Epithelial cell of prostate (primary cell): Measurements from ENCODE around the gene CPVL.
A peak's percentile ranks its signal among the peaks of the same experiment; 100 is the strongest.

Experiments used
- DNase-seq: peaks from one replicate; pipeline ENCODE4 v3.0.0-alpha.2; 2011; ENCODE audit warnings: low read depth, low spot score
- H3K27ac ChIP-seq: fragments of 450-650 bp; 2 replicates; pipeline ENCODE4 v1.5.1; 2017; ENCODE audit warnings: mild to moderate bottlenecking

Gene CPVL

DNA sequence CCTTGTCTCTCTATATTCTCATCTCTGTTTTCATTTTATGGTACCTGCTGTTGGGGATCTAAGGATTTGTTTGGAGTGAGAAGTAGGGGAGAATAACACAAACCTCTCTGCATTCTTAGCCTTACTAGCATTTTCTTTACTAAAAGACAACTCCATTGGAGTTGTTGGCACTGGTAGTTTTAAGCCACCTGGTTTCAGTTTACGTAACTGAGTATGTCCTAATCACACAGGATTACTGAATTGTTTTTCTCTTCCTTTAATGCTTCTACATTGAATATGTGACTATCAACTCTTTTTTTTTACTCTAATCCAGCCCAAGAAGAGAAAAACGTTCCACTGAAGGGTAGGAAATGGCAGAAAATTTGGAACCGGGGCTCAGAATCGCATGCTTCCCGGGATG, 158.2 kb downstream of the CPVL start:
- no peak for DNase-seq
- H3K27ac ChIP-seq, result no peak overlapping the region

GRCh38 chr7:28986765-28987110, 159.6 kb downstream of the CPVL start:
- peak; percentile 6 for DNase-seq
- no peak overlapping the region for H3K27ac ChIP-seq

DNA sequence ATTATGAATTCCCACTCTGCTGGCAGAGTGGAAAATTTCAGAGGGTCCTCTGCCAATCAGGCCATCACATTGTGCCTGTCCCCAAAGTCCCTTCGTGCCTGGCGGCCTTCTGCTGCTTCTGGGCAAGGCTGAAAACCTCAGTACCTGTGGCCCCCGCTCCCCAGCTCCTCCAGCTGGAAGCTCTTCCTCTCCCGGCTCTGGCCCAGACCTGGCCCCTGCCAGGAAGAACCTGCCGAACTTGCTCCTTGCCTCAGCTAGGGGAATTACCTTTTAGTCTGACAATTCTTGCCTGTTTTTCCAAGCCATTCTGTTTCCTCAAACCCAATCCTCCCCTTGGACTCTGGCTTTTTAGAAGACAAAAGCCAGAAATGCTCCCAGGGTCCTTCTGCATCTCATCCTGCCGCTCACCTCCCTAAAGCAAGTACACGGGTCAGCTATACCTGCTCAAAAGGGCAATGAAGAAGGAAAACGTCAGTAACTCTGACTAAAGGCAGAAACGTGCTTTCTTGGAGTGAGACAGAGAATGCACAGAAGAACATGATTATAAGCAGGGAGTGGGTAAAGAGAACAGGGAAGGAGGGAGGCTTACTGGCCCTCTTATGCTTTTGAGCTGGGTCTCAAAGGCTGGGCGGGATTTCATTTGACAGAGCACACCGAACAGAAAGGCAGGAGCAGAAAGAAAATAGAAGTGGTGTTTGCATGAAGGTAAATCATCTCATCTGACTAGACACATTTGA, 160.1 kb downstream of the CPVL start:
- H3K27ac ChIP-seq, result no peak overlapping the region

DNA sequence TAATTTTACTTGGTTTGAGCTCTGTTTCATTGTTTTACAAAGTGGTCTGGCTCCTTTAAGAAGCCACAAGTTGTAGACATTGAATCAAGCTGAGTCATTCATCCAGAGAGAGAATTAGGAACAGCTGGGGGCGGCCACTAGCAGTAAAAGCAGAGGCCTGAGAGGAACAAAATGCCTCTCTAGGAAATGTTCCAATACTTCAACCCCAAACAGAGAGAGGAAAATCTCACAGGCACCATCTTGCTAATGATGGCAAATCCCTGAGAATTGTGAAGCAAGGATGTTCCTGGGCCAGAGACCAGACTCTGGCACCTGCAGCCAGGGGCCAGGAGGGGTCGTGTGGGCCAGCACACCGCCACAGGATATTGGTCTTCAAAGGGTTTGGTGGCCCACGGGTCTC, 161.7 kb downstream of the CPVL start:
- H3K27ac ChIP-seq, result no peak overlapping the region

More for the DNA sequence above, 160.1 kb downstream of the CPVL start:
- DNase-seq, result no peak

GRCh38 chr7:28984217-28984616, 162.1 kb downstream of the CPVL start:
- no peak for DNase-seq
- H3K27ac ChIP-seq, result no peak overlapping the region

More for the DNA sequence above, 161.7 kb downstream of the CPVL start:
- no peak for DNase-seq

- DNase-seq, result no peak
- no peak overlapping the region for H3K27ac ChIP-seq
Measured at GRCh38 chr7:28983396-28984190, 162.7 kb downstream of the CPVL start.

GRCh38 chr7:28981161-28981465, 165.2 kb downstream of the CPVL start:
- no peak for DNase-seq

DNA sequence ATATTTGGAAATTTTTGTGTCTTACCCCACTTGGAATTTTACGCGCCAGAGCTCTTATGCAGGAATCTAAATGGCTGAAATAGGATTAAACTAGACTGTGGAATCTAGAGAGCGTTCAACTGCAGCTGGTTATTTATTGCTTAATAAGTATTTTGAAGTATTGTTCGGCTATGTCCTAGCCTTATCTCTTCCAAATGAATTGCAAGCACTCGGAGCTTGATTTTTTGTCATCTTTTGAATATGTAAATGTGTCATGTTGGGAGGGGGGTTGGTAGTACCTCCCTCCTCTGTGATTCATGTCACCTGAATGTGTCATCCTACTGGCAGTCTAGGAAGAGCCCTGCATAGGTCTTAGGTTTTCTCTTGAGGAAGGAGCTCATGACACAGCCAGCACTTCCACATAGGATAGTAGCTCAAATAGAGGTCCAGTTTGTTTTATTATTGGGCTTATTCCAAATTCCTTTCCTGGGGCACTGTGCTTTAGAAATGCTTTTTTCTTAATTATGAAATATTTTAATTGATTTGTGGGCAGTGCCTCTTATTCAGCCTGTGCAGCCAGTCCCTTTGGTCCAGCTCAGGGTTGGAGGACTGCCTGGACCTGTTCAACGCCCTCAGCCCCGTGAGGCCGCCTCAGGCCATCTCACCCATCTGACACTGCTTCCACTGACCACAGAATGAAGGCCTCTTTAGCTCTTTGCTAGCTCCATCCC, 165.7 kb downstream of the CPVL start:
- no peak for DNase-seq
- H3K27ac ChIP-seq, result no peak overlapping the region

More at GRCh38 chr7:28981161-28981465, 165.2 kb downstream of the CPVL start:
- H3K27ac ChIP-seq, result no peak overlapping the region

GRCh38 chr7:28979776-28980175, 166.6 kb downstream of the CPVL start:
- H3K27ac ChIP-seq, result no peak overlapping the region
- DNase-seq, result no peak

DNA sequence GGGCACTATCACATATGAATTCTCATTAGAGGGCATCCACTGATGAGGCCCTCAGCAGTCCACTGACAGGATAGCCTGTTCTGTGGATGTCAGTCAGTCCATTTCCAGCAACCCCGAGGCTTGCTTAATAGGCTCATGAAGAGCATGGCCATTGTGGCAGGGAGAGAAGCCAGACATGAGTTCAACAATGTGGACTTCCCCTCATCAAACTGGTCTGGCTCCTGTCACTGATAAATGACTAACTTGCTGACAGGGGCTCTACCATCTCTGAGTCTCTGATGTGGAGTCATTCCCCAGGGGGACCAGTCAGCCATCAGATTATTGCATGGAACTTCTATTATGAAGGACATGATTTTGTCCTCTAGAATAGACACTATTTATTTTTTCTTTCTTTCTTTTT, 168.5 kb downstream of the CPVL start:
- DNase-seq, result no peak
- H3K27ac ChIP-seq, result no peak overlapping the region

DNA sequence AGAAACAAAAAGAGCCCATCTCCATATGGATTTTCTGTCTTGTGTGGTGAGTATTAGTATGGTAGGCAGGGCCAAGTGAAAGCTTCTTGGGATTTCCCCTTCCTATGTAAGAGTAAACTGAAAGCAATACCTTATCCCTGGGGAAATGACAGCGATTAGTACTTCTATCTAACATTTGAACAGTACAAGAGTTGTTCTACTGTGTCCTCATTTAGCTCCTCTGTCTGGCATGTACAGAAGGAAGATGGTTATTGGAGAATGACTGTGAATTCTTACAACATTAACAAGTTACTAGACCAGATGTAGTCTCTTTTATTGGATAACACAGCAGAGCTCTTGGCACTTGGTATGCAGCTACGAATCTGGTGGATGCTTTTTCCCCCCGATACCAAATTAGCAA, 170.3 kb downstream of the CPVL start:
- no peak overlapping the region for H3K27ac ChIP-seq
- DNase-seq, result no peak

- no peak for DNase-seq
Measured at GRCh38 chr7:28973591-28973990, 172.7 kb downstream of the CPVL start.

DNA sequence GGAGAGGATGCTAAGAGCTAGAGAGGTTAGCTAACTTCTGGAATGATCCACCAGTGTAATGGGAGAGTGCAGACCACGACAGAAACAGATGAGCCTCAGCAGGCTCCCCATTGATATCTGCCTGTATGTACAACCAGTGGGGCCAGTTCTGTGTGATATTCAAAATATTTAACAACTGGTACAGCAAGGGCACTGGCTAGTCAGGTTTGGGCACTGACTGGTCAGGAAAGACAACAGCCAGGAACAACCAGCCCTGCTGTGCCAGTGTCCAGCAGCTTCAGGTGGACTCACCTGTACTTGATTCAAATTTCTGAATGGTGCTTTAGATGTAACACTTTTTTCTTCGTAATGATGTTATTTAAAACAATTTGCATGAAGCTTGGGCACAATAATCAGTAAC, 182.3 kb downstream of the CPVL start:
- no peak overlapping the region for H3K27ac ChIP-seq
- DNase-seq, result no peak

More at GRCh38 chr7:28973591-28973990, 172.7 kb downstream of the CPVL start:
- no peak overlapping the region for H3K27ac ChIP-seq

GRCh38 chr7:28961972-28962371, 184.4 kb downstream of the CPVL start:
- no peak overlapping the region for H3K27ac ChIP-seq
- no peak for DNase-seq

- no peak for DNase-seq
- H3K27ac ChIP-seq, result no peak overlapping the region
Measured at GRCh38 chr7:28960071-28960840, 186.1 kb downstream of the CPVL start.

DNA sequence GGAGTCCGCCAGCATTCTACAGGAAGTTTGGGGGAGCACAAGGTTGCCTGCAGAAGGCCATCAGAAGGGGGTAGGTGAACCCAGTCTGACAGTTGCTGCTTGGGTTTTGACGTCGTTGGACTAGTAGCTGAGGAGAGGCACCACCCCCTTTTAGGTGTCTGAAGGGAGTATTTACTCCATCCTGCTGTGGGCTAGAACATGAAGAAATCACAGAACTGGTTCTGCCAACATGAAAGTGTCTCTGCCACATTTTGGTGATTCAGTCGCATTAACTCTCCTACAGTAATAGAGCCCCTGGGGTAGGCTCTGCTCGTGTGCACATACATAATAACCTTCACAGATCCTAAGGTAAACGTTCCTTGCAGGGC, 187.4 kb downstream of the CPVL start:
- H3K27ac ChIP-seq, result no peak overlapping the region
- no peak for DNase-seq

DNA sequence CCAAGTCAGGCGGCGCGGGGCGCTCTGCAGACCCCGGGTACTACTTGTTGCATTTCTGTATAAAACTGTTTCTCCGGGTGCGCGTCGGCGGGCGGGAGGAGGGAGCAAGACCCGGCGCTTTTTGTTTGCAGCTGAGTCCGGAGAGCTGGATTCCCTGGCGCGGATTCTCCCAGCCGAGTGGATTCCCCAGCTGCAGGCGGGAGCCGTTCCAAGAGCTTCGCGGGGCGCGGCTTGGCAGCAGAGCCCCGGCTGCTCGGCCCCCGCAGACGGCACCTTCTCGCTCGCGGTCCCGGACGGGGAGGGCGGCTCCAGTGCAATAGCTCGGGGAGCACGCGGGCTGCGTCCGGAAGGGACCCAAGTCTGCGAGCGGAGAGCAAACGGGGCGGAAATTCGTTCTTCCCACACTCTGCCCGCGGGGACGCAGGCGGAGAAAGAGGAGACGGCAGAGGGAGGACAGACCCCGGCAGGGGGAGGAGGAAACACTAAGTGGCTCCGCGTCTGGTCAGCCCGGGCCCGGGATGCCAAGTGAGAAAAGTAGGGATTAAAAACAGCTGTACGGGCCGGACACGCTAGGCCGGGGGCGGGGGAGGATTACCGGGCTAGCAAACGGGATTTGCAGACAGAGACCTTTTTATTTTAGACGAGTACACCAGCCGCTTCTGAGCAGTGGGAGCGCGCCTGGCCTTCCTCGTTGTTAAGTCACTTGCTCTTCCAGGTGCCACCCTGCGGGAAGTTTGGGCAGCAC, 187.9 kb downstream of the CPVL start, which contains the start of gene TRIL:
Gene TRIL (minus strand): TSS at position 96 of the 745 bp plus-strand sequence. CDS start 284 bp downstream, outside the sequence.
- no peak for DNase-seq
- no peak within 1 kb of the TSS for H3K27ac ChIP-seq

- no peak overlapping the region for H3K27ac ChIP-seq
- no peak for DNase-seq
Measured at GRCh38 chr7:28957751-28958234, 188.5 kb downstream of the CPVL start.

DNA sequence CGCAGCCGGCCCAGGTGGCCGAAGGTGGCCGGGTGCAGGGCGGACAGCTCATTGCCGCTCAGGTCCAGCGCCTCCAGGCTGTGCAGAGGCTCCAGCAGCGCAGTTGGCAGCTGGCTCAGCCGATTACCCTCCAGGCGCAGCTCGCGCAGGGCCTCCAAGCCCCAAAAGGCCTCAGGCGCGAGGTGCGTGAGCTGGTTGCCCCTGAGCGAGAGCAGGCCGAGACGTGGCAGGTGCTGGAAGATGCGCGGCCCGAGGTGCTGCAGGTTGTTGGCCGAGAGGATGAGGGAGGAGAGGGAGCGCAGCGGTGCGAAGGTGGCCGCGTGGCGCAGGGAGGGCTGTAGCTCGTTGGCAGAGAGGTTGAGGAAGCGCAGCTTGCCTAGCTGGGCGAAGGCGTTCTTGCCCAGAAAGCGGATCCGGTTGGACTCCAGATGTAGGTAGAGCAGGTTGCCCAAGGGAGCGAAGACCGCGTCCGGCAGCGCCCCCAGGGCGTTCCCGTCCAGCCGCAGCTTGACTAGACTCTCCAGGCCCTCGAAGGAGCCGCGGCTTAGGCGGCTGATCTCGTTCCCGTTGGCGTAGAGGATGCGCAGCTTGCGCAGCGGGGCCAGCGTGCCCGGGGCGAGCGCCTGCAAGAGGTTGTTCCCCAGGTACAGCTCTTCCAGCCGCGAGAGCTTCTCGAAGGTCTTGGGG, 189.1 kb downstream of the CPVL start:
- no peak overlapping the region for H3K27ac ChIP-seq
- DNase-seq, result no peak
